HG03039 (cell line): Measurements from ENCODE around the gene CCDC74A.
"Not testable (repeated sequence)": the region's sequence is repeated elsewhere in the genome, so short reads cannot be mapped to it uniquely, and the experiment has no call there.

Source experiments
- ATAC-seq: cut with Tn5 transposase; IDR thresholded peaks from one replicate; pipeline ENCODE4 v1.9.1; 2021; ENCODE audit warnings: mild to moderate bottlenecking, moderate library complexity; ENCODE audit not compliant: unreplicated experiment

CCDC74A gene

DNA sequence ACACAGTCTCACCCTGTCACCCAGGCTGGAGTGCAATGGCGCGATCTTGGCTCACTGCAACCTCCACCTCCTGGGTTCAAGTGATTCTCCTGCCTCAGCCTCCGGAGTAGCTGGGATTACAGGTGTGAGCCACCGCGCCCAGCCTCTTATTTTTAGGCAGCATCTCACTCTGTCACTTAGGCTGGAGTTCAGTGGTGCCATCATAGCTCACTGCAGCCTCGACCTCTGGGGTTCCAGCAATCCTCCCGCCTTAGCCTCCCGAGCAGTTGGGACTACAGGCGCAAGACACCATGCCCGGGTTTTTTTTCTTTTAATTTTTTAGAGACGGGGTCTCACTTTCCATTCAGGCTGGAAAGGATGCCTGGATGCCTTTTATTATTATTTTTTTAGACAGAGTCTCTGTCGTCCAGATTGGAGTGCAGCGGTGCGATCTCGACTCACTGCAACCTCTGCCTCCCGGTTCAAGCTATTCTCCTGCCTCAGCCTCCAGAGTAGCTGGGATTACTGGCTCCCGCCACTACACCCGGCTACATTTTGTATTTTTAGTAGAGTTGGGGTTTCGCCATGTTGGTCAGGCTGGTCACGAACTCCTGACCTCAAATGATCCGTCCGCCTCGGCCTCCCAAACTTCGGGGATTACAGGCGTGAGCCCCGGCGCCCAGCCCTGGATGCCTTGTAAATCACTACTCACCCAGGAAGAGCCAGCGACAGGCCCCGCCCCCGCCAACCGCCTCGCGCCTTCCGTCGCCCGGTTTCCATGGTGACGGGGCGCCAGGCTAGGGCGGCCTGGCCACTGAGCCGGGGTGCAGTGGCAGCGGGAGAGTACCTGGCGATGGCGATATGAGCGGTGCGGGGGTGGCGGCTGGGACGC lies at the start of gene CCDC74A:
Gene CCDC74A, plus strand, starts transcription at position 758 of the 871 bp plus-strand sequence. Its CDS starts 83 bp downstream, at position 841.
- ATAC-seq: peak; percentile 88

DNA sequence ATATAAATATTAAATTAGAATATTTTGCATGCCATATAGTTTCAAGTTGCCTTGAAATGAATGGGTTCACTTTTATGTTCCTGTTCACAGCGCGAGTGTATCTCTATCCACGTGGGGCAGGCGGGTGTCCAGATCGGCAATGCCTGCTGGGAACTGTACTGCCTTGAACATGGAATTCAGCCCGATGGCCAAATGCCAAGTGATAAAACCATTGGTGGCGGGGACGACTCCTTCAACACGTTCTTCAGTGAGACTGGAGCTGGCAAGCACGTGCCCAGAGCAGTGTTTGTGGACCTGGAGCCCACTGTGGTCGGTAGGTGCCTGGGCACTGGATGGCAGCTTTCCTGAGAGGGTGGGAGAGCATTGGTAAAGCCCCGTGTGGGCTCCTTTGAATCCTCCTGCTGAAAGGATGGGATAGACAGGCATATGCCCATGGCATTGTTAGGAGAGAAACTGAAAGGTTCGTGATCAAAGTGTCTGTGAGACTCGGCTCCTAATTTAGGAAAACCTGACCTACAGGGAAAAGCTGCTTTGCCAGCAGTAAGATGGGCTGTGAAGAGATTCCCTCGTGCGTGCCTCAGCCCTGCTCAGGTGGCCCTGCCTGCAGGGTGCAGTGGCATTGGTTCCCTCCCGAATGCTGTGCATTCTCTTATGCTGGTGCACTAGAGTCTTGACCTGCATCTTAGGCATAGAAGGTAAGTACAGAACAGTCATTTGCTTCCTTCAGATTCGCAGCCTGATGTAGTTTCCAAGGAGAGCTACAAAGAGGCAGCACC lies 49.4 kb upstream of the CCDC74A start:
- ATAC-seq: not testable (repeated sequence)

- not testable (repeated sequence) for ATAC-seq
Observed at GRCh38 chr2:131478850-131479461, 48.7 kb upstream of the CCDC74A start.

DNA sequence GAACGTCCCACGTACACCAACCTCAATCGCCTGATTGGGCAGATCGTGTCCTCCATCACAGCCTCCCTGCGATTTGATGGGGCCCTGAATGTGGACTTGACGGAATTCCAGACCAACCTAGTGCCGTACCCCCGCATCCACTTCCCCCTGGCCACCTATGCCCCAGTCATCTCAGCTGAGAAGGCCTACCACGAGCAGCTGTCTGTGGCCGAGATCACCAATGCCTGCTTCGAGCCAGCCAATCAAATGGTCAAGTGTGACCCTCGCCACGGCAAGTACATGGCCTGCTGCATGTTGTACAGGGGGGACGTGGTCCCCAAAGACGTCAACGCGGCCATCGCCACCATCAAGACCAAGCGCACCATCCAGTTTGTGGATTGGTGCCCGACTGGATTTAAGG lies 47.3 kb upstream of the CCDC74A start:
- ATAC-seq: not testable (repeated sequence)

- not testable (repeated sequence) for ATAC-seq
Observed at GRCh38 chr2:131482506-131483155, 45.1 kb upstream of the CCDC74A start.

DNA sequence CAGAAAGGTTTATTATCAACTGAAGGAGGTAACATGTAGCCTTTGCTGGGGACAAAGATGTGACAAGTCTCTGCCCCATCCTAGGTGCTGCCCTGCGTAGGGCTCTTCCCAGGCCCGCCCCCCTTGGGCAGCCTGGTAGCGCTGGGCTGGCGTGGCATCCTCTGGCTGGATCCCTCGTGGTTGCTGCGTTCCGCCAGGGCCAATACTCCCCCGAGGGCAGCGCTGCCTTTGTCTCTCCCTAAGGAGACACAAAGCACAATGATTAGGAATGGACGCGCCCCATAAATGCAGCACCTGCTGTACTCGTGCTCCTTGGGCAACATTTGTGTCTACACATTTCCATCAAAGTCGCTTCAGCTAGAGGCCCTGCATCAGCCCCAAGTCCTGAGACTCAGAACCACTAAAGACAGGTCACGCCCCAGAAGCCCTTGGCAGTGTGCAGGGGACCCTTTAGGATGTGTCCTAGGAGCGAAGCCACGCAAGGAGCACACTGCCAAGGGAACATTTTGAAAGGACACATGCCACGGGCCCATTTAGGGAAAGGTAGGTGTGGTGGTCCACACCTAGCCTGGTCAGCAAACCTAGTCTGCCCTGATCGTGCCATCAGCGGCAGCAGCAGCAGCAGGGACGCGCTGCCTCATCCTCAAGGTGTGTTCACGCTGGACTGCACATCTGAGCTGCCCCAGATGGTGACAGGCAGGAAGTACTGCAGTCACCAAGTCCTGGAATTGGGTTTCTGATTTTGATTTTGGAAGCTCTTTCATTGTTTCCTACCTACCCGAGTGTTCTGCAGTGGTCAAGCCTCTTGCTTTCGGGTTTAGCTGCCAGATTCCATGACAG lies 43.5 kb upstream of the CCDC74A start:
- not testable (repeated sequence) for ATAC-seq

GRCh38 chr2:131484906-131485460 lies 42.7 kb upstream of the CCDC74A start:
- ATAC-seq: not testable (repeated sequence)

DNA sequence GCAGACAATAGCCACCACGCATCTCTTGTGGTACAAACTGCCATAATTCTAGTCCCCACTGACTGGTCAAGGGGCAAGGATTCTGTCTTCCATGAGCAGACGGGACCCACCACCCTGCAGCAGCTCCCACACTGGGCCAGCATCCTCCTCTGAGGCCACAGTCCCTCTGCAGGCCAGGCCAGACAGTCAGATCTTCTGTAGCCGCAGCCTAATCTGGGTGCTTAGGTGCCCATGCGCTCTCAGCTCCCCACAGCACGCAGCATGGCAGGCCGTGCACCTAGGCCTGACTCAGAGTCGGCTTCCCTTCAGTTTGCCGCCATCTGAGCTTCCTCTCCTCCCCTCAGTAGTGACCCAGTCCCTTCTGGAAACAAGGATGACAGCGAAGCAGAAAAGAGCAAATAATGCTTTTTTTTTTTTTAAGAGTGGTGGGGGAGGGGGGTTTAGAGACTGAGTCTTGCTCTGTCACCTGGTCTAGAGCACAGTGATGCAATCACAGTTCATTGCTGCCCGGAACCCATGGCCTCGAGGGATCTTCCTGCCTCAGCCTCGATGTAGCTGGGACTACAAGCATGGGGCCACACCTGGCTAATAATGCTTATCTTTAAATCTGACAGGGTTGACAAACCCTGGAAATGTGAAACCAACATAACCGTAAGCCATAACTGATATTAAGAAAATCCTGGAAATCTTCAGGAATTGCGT lies 41.3 kb upstream of the CCDC74A start:
- ATAC-seq: not testable (repeated sequence)

- no peak for ATAC-seq
Observed at GRCh38 chr2:131488306-131489205, 39.1 kb upstream of the CCDC74A start.

DNA sequence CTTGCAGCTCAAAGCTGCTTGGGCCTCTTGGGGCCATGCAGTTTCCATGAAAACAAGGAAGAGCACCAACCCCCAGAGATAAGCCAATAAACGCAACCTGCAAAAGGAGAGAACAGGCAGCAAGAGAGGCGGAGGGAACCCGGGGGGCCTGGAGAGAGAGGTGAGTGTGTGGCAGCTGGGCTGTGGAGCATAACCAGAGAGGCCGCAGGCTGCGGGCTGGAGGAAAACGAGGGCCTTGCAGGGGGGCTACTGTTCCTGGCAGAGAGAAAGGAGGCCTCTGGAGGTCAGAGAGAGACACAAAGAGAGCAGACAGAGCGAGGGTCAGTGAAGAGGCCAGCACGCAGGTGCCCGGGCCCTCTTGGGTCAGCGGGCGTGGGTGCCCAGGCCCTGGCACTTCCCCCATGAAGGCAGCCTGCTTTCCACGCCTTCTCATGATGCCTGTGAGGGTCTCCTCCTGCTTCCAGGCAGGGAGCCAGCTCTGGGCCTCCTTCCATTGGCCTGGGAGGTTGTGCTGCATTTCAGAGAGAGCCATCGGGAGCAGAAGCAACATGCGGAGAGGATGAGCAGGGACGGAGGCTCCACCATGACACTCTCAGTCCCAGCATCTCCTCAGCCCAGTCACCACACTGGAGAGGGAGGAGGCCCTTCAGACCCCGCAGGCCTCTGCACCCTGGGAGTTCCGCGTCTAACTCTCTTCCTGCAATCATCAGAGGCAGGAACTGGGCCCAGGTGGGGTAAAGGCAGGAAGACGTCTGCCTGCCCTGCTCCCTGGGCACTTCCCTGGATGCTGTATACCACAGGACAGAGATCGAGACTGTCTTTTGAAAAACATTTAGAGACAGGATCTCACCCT lies 36.8 kb upstream of the CCDC74A start:
- not testable (repeated sequence) for ATAC-seq

DNA sequence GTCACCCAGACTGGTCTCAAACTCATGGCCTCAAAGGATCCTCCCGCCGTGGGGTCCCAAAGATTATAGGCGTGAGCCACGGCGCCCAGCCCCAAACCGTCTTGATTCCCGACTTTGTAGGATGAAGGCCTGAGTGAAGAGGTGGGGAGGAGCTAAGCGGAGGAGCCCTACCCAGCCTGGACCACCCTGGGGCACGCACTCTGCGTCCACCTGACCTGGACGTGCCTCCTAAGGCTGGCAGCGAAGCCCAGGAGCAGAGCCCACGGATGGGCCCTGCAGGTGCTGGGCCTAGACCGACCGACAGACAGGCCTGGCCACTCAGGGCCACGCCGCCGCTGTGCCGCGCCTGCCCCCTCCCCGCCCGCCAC lies 36.2 kb upstream of the CCDC74A start:
- not testable (repeated sequence) for ATAC-seq

GRCh38 chr2:131492015-131492417 lies 35.7 kb upstream of the CCDC74A start, which contains the start of gene MZT2A:
Gene MZT2A (minus strand): TSS chr2:131492397. CDS start chr2:131492376, 21 bp downstream.
- ATAC-seq: peak; percentile 14

DNA sequence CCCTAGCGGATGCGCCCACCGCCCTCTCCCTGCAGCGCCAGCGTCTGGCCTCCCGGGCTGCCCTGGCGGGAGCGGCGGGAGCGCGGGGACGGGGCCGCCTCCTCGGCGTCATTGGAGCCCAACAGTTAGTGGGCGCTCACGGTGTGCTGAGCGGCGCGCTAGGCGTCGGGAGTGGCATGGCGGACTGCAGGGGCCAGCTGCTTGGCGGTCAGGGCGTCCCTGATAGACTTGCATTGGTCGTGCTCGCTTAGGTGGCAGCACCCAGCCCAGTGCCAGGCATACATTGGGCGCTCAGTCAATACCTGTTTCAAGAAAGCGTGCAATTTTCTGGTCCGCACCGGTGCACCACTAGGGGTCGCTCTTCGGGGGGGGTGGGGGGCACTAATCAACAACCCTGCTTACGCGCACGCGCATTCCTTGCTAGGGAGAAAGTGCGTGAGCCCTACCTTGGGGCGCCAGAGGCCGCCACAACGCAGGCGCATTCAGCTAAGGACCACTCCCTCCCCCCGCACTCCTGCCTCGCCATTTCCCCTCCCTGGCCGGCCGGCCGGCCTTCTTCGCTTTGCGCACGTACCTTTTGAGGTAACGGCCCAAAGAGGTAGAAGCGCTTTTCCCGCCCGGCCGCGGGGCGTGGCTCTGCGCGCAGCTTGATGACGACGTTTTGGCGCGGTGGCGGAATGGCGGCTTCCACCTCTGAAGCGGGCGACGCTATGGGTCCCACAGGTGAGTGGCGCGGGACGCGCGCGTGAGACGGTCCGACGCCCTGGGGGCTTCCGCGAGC lies 35.1 kb upstream of the CCDC74A start:
- ATAC-seq: peak; percentile 69

DNA sequence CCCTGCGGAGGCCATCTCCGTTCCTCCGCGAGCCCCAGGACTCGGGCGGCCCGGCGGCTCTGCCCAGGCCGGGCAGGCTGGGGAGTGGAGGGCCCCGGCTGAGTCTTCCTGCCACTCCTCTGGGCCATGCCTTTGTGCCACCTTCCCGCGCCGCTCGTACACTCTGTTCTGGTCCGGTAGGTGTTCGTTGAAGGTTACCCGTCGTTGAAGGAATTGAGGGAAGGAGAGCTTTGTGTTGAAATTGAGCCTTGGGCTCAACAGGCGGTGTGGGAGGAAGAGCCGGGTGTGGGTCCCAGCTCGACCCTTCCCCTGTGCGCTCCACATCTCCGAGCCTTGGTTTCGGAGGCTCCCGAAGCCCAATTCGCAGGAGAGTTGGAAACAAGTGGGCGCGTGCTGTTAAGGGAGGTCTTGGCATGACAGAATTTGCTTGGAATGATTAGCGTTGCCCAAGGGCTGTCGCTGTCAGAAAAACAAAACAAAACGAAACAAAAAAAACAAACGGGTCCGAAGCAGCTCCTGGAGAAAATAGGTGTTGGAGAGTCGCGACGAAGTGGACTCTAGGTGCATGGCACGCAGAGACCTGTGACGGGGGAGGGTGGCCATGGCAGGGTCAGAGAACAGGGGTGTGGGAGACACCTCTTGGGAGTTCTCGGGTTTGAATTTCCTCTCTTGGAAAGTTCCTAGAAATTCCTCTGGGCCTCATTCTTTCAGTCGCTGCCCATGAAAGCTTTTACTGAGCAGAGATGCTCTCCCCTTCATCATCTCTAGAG lies 34.3 kb upstream of the CCDC74A start:
- ATAC-seq: peak; percentile 14

DNA sequence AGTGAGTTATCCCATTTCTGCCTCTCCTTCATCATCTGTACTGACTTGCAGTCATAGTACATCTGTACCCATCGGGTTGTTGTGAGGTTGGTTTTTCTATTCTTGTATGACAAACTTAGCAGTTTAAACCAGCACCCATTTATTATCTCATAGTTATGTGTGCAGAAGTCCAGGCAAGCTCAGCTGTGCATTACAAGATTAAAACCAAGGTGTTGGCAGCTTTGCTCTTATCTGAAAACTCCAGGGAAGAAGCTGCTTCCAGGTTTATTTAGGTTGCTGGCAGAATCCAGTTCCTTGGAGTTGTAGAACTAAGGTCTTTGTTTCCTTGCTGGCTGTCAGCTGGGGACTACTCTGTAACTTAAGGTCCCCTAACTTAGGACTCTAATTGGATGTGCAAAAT lies 32.2 kb upstream of the CCDC74A start:
- not testable (repeated sequence) for ATAC-seq
